HK-2 (cell line): Measurements from ENCODE around the gene PRKAG3.

ENCODE experiments used
- DNase-seq: peaks from one replicate; pipeline ENCODE4 v3.0.0-alpha.2; 2018; ENCODE audit not compliant: unreplicated experiment

The PRKAG3 gene

DNA sequence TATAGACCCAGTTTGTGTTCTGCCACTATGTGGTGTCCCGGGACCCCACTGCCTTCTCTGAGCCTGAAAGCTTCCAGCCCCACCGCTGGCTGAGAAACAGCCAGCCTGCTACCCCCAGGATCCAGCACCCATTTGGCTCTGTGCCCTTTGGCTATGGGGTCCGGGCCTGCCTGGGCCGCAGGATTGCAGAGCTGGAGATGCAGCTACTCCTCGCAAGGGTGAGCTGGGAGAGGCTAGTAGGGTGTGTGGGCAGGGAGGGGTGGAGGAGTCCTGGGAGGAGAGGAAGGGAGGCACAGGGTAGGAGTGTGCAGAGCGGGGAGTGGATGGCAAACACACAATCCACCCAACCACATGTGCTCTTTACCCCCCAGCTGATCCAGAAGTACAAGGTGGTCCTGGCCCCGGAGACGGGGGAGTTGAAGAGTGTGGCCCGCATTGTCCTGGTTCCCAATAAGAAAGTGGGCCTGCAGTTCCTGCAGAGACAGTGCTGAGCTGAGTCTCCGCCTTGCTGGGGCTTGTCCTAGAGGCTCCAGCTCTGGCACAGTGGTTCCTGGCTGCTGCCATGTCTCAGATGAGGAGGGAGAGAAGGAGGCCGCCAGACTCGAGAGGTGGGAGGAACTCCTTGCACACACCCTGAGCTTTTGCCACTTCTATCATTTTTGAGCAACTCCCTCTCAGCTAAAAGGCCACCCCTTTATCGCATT is 16.9 kb downstream of the PRKAG3 start:
- DNase-seq: no peak

DNA sequence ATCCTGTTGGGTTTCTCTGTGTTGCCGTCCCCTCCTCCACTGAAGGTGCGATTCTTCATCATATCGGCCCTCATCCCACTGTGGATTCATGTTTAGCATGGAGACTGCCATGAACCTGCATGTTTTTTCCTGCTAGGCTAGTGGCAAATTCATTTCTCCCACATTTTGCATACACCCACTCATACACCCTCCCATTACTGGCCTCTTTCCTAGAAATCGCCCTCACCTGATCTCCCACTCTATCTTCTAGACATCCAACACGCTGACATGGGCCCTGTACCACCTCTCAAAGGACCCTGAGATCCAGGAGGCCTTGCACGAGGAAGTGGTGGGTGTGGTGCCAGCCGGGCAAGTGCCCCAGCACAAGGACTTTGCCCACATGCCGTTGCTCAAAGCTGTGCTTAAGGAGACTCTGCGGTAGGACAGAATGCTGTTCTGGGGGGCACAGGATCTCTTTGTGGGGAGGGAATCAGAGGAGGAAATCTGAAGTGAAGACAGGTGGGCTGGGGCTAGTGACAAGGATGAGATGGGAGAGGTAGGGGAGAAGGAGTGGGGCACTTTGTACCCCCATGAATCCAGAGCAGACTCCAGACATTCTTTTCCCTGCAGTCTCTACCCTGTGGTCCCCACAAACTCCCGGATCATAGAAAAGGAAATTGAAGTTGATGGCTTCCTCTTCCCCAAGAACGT is 17.7 kb downstream of the PRKAG3 start:
- no peak for DNase-seq

- DNase-seq: no peak
These were observed 18.7 kb downstream of the PRKAG3 start for GRCh38 chr2:218812861-218813260.

GRCh38 chr2:218812096-218812815 is 19.3 kb downstream of the PRKAG3 start:
- no peak for DNase-seq

DNA sequence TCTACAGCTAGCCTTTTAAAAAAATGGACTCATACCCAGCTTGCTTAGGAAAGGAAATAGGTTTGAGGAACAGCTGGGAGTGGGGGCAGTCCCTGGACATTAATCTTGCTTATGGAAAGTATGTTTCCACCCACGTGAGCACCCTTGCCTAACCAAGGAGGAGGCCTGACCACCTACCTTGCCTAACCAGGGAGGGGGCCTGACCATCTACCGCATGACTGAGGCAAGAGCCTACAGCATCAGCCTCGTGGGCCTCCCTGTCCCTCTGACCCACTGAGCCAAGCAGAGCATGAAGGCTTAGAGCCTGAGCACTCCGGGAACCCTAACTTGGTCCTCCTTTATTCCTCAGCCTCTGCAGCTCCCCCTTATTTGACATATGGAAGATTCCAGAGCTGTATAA is 20.2 kb downstream of the PRKAG3 start:
- no peak for DNase-seq

DNA sequence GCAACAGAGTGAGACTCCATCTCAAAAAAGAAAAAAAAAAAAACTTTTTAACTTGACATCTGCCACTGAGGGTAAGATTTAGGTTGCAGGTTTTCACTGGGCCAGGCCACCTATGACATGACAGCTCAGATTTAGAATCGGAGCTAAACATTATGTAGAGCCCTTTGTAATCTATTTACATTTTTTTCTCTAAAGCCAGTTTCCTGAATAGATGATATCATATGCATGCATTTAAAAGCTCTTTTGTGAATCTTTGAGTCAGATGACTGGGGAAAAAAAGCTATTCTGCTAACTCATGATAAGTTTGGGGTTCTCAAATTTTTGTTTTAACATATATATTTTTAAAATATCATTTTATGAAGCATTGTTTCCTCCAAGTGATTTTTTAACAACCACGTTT is 21.3 kb downstream of the PRKAG3 start:
- DNase-seq: no peak

DNA sequence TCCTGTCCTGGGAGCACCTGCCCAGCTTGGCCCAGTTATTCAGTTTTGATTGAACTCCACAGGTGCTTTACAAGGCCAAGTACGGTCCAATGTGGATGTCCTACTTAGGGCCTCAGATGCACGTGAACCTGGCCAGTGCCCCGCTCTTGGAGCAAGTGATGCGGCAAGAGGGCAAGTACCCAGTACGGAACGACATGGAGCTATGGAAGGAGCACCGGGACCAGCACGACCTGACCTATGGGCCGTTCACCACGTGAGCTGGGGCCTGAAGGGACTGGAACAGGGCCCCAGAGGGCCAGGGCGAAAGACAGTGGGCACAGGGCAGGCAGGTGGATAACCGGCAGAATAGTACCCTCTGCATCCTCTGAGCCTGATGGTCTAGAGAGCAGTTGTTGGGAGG is 22.1 kb downstream of the PRKAG3 start:
- DNase-seq: no peak

- DNase-seq: no peak
These were observed 24.0 kb downstream of the PRKAG3 start for GRCh38 chr2:218807626-218808025.

GRCh38 chr2:218806346-218806978 is 25.1 kb downstream of the PRKAG3 start:
- peak; percentile 55 for DNase-seq

DNA sequence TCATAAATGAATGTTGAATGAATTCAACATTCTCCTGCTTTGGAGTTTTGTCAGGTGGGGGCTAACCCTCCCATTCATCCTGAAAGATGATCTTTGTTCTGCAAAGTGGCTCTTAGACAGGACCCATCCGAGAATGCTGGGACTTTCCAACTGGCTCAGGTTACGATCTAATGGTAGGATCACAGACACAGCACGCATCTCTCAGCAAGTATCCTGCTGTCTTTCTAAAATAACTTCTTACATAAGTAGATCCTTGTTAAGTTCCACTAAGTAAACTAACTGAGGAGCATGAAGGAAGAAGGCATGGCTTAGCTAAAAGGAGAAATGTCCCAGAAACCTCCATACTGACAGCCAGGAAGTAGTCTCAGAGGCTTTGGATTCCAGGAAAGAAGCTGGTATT is 26.0 kb downstream of the PRKAG3 start:
- DNase-seq: no peak

- no peak for DNase-seq
These were observed 26.8 kb downstream of the PRKAG3 start for GRCh38 chr2:218804817-218805216.

DNA sequence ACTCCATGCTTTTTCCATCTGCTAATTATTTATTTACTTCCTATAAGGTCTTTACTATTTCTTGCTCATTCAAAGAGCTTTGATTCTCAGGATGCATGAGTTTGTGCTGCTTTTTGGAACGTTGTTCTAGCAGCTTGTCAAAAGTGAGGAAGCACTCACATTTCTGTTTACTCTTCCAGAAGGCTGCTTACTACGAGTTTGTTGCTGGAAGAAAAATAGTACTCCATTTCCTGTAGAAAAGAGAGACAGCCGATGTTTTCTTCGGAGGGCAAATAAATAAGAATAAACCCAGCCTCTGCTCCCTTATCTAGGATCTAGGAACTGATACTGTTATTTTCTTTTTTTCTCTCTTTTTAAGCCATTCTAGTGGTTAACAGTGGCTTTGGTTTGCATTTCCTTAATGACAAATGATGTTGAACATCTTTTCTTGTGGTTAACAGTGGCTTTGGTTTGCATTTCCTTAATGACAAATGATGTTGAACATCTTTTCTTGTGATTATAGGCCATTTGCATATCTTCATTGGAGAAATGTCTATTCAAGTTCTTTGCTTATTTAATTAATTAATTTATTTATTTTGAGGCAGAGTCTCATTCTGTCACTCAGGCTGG is 29.1 kb downstream of the PRKAG3 start:
- no peak for DNase-seq

DNA sequence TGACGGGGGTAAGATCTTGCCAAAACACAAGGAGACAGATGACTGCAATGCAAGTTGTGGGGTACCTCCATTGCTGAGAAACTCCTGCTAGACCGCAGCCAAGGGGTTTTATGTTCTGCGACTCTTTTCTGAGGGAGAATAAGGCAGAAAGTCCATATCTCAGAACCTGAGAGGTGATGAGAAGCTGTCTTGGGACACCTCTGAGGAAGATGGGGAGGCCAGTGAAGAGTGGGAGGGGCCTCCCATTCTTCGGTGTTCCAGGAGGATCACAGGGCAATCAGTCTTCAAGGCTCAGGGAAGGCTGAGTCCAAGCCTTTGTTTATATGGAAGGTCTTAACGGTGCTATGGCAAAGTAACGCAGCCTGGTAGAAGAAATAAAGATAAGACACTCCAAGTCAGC is 31.6 kb downstream of the PRKAG3 start:
- DNase-seq: no peak

DNA sequence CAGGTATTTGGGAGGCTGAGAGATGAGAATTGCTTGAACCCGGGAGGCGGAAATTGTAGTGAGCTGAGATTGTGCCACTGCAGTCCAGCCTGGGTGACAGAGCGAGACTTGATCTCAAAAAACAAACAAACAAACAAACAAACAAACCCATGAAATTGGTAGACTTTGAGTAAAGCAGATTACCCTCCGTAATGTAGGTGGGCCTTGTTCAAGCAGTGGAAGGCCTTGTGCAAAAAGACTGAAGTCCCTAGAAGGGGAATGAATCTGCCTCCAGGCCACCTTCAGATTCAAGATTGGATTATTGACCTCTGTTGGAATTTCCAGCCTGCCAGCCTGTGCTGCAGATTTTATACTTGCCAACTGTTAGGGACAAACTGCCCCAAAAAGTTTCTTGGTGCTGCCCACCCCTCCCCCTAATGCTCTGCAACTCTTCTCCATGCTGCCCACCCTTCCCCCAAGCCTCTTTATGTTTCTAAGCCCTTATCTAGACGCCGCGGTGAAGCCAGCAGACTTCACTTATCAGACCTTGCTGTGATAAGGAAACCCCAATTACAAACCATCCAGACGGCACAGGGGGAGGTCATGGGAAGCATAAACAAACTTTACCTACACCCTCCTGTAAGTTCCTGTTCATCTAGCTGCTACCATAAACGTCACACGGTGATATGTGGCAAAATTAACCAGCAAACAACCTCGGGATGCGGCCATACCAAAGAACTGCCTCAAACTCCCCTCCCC is 32.7 kb downstream of the PRKAG3 start:
- no peak for DNase-seq

GRCh38 chr2:218796691-218797090 is 34.9 kb downstream of the PRKAG3 start:
- no peak for DNase-seq

DNA sequence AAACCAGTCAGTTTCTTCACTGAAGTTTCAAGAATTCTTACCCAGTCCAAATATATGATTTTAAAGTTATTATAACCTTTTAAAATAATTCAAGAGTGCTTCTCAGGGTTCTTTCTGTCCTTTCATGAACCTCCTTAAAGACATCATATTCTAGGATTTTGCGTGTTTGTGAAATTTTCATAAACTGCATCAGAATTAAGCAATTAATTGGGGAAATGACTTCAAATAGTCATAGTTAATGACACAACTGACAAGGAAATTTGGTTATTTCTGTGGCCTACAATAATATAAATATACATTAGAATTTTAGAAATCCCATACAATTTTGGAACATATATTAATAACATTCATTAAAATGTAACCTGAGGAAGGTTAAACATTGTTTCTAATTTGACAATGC is 39.2 kb downstream of the PRKAG3 start:
- DNase-seq: no peak

DNA sequence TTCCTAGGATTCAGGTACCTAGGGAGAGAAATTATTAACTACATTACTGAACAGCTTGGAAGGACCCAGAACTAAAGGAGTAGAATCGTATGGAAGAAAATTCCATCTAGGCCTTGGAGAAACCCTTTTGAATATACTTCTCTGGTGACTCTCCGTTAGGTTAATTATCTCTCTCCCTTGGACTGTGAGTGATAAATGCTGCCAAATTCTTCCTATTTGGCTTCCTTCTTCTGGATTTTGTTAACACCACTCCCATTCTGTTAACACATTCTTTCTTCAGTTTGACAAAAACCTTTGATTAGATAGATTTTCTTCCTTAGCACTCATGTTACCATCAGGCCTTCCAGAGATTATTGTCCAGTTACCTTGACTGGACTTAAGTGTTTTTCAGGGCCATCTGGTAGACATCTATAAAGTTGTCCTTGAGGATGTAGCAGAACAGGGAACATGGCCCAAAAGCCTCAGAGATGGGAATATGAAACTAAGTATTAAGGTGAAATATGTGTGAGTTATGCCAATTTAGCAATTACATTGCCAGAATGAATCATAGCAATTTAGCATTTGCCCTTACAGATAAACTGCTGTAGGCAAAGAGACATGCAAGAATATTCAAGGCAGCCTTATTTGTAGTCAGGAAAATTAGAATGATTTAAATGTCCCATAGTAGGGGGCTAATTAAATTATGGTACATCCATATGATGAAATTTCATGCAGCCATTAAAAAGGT is 42.9 kb downstream of the PRKAG3 start:
- no peak for DNase-seq

DNA sequence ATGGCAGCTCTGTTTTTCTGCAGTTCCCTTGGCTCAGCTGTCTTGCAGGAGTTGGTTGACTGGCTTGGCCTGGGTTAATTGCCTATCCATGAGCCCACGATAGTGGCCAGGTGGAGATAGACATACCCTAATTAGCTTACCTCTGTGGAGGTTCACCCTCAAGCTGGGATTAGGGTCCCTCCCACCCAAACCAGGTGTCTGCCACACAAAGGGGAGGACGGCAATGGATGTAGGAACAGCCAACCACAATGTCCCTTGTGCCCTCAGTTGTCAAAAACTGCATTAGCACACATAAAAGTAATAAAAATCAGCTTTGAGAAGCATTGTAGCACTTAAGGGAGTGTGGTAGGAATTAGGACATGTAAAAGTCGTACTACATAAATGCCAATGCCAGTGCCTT is 45.5 kb downstream of the PRKAG3 start:
- DNase-seq: no peak

- no peak for DNase-seq
These were observed 46.5 kb downstream of the PRKAG3 start for GRCh38 chr2:218785103-218785502.

DNA sequence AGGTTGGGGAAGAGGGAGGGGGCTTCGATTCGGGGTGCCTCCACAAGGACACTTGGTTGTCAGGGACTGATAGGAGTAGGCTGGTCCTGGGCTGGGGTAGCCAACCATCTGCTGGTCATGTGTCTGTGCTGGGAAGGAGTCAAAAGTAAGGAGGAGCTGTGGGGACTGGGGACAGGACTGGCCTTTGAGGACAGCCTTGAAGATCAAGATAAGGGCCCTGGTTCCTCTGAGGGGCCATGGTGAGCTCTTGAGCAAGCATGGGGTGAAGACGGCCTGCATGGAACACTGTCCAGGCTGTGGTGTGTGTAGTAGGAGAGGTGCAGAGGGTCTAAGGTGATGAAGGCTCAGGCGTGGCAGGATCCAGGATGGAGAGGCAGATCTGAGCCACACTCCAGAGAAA is 47.9 kb downstream of the PRKAG3 start:
- DNase-seq: no peak

DNA sequence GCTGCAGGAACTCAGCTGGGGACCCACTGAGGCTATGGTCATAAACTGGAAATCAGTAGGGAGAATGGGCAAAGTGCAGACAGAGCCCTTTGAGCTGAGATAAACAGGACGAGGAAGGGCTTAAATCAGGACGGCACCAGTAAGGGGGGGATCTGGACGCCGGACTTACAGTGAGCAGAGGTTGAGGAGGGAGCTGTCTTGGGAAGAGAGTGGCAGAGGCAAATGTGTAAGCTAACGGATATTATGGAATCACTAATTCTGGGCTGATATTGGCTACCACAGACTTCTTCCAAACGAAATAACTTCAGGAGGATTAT is 49.1 kb downstream of the PRKAG3 start:
- no peak for DNase-seq
